ENCODE measurements around the gene MPC2. TPM values are rescaled to one million over a fixed set of nuclear protein-coding genes. Genes with fewer than 3 reads are reported as not detected.

MPC2 gene
- total RNA-seq, 1 experiment from 2014 or later: 49.9 TPM

GRCh38 chr1:167905182-167905581 is 31.7 kb downstream of the MPC2 start:
- DNase-seq (ENCODE audit: low read depth, low spot score) (no peak), ATAC-seq (no peak)
- intact Hi-C loops (cut with micrococcal nuclease): no loop called here
- H3K4me3 ChIP-seq (replicated peaks in 1 of 2; ENCODE audit: low read depth in 1 of 2, low read length in 2 of 2): no peak overlapping the region
- no peaks in the 10 kb centered on the region for H3K27me3 ChIP-seq (ENCODE audit: insufficient read depth, low read length)
- ChIA-PET POLR2A (no interaction called here), CTCF (no interaction called here), RAD21 (ENCODE audit: low non-redundant PET in 1 of 2, low total read pairs in 2 of 2, uncharacterized antibody in 2 of 2, unreplicated experiment in 2 of 2) (no interaction called here)
- no peaks in the 10 kb centered on the region for H3K79me2 ChIP-seq (ENCODE audit: insufficient read depth, low read length)
- no peak overlapping the region for H3K9ac ChIP-seq (ENCODE audit: low read length)
- H2AFZ ChIP-seq (ENCODE audit: low read depth, low read length, poor library complexity, severe bottlenecking): no peak overlapping the region
- no peak overlapping the region for H3K27ac ChIP-seq (ENCODE audit: low read depth, low read length)
- H3K9me2 ChIP-seq (ENCODE audit: insufficient read depth): no peaks in the 10 kb centered on the region
- H3K4me2 ChIP-seq (ENCODE audit: low read length): no peak overlapping the region
- TF ChIP-seq TCF7L2 (IDR thresholded peaks at IDR 0.05; ENCODE audit: borderline replicate concordance, extremely low read depth, insufficient read depth, insufficient read length) (no peak), JUND (IDR thresholded peaks at IDR 0.05) (no peak), ZBTB33 (IDR thresholded peaks at IDR 0.05; ENCODE audit: extremely low read depth, insufficient replicate concordance, low read length) (no peak), POLR2AphosphoS5 (IDR thresholded peaks at IDR 0.05; ENCODE audit: low read depth, low read length) (no peak), YY1 (IDR thresholded peaks at IDR 0.05; ENCODE audit: extremely low read depth, insufficient replicate concordance, low read depth, low read length) (no peak), REST (IDR thresholded peaks at IDR 0.05; ENCODE audit: low read depth) (no peak), ZNF274 (IDR thresholded peaks at IDR 0.05; ENCODE audit: low read depth, low read length) (no peak), SIN3A (IDR thresholded peaks at IDR 0.05; ENCODE audit: low read depth) (no peak), ZFX (IDR thresholded peaks at IDR 0.05) (no peak), POLR2A (IDR thresholded peaks at IDR 0.05; ENCODE audit: borderline replicate concordance, extremely low read depth, insufficient read depth, insufficient read length) (no peak), FOSL1 (IDR thresholded peaks at IDR 0.05; ENCODE audit: low read depth) (no peak), ELF1 (IDR thresholded peaks at IDR 0.05; ENCODE audit: borderline replicate concordance, low read depth) (no peak), EGR1 (IDR thresholded peaks at IDR 0.05; ENCODE audit: low read depth) (no peak), SP1 (IDR thresholded peaks at IDR 0.05; ENCODE audit: low read depth) (no peak), CEBPB (IDR thresholded peaks at IDR 0.05; ENCODE audit: low read depth) (no peak)
- TF ChIP-seq, protein P1, sequence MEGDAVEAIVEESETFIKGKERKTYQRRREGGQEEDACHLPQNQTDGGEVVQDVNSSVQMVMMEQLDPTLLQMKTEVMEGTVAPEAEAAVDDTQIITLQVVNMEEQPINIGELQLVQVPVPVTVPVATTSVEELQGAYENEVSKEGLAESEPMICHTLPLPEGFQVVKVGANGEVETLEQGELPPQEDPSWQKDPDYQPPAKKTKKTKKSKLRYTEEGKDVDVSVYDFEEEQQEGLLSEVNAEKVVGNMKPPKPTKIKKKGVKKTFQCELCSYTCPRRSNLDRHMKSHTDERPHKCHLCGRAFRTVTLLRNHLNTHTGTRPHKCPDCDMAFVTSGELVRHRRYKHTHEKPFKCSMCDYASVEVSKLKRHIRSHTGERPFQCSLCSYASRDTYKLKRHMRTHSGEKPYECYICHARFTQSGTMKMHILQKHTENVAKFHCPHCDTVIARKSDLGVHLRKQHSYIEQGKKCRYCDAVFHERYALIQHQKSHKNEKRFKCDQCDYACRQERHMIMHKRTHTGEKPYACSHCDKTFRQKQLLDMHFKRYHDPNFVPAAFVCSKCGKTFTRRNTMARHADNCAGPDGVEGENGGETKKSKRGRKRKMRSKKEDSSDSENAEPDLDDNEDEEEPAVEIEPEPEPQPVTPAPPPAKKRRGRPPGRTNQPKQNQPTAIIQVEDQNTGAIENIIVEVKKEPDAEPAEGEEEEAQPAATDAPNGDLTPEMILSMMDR (IDR thresholded peaks at IDR 0.05 in 2 of 3, conservative IDR thresholded peaks at IDR 0.05 in 1 of 3; ENCODE audit: borderline replicate concordance in 1 of 3, insufficient read depth in 1 of 3, low read depth in 2 of 3, low read length in 2 of 3): no peak
- H4K20me1 ChIP-seq (ENCODE audit: insufficient read depth): no peaks in the 10 kb centered on the region
- H3K4me1 ChIP-seq (ENCODE audit: control insufficient read depth in 1 of 2, insufficient read depth in 2 of 2, low read length in 2 of 2): no peaks in the 10 kb centered on the region
- H3K9me3 ChIP-seq (ENCODE audit: control insufficient read depth in 1 of 2, insufficient read depth in 1 of 2, low read depth in 1 of 2, low read length in 2 of 2): no peaks in the 10 kb centered on the region
- no peaks in the 10 kb centered on the region for H3K36me3 ChIP-seq (ENCODE audit: control insufficient read depth in 1 of 2, insufficient read depth in 2 of 2, low read length in 2 of 2)
- no TSS peak for BruUV-seq (replicated peaks)

All from HCT116 (cell line).